Kidney (tissue), 14 donors: Measurements from ENCODE around the gene FZD2. TPM values are rescaled to one million over a fixed set of nuclear protein-coding genes. Genes with fewer than 3 reads are reported as not detected.

Experiments used
- DNase-seq, 5 donors: peaks; one replicate each; pipeline ENCODE4 v3.0.0-alpha.2; 2013 to 2020
- FAIRE-seq: peaks from 2 replicates; lab custom pipeline; 2012; peaks lifted over from hg19 to GRCh38; lab: Jason Lieb, UNC
- H3K27ac ChIP-seq, 2 donors: one replicate each; pipeline ENCODE4 v1.7.0; 2013; ENCODE audit warnings: low read depth in 2 of 2, low read length in 2 of 2, inconsistent platforms in 1 of 2
- H3K27me3 ChIP-seq: one replicate; pipeline ENCODE4 v1.7.1; 2013; ENCODE audit warnings: low read length, inconsistent platforms; ENCODE audit not compliant: control insufficient read depth, insufficient read depth
- H3K36me3 ChIP-seq, 3 donors: one replicate each; pipeline versions ENCODE4 v1.7.0 to v1.7.1; 2013; ENCODE audit warnings: low read length in 3 of 3, control low read depth in 1 of 3, inconsistent platforms in 1 of 3; ENCODE audit not compliant: insufficient read depth in 3 of 3, control insufficient read depth in 2 of 3
- H3K4me1 ChIP-seq, 3 donors: one replicate each; pipeline versions ENCODE4 v1.7.0 to v1.7.1; 2013; ENCODE audit warnings: low read length in 3 of 3, inconsistent platforms in 1 of 3, low read depth in 1 of 3; ENCODE audit not compliant: control insufficient read depth in 2 of 3, insufficient read depth in 2 of 3
- H3K4me3 ChIP-seq, 3 donors: one replicate each; pipeline versions ENCODE4 v1.7.0 to v1.8.1; 2013; ENCODE audit warnings: low read length in 3 of 3, control low read depth in 1 of 3, inconsistent platforms in 1 of 3
- H3K9ac ChIP-seq, 3 donors: one replicate each; pipeline versions ENCODE4 v1.7.0 to v1.7.1; 2013; ENCODE audit warnings: low read length in 3 of 3, control low read depth in 1 of 3, inconsistent platforms in 1 of 3
- H3K9me3 ChIP-seq, 3 donors: one replicate each; pipeline versions ENCODE4 v1.7.0 to v1.7.1; 2013; ENCODE audit warnings: low read length in 3 of 3, control low read depth in 1 of 3, inconsistent platforms in 1 of 3; ENCODE audit not compliant: control insufficient read depth in 2 of 3, insufficient read depth in 1 of 3
- CTCF ChIP-seq: IDR thresholded peaks from 3 replicates; pipeline ENCODE4 v1.5.1; 2012; ENCODE audit warnings: mild to moderate bottlenecking, moderate library complexity, borderline replicate concordance; ENCODE audit not compliant: insufficient read depth; ENCODE audit errors: extremely low read depth
- intact Hi-C: fragments of 100-400 bp; cut with DNase I; formaldehyde crosslinking; loops from one replicate; pipeline ENCODE4 v1.11.1; 2022
- polyA plus RNA-seq: library from polyadenylated mRNA; stranded (reverse); fragments of 350-450 nt; fragmentation: Illumina TruSeq; extraction: RNeasy Lipid Tissue Mini Kit (QIAGEN cat#74804); gene quantifications from one replicate; pipeline ENCODE4 v1.2.3, GENCODE V29; 2014; ENCODE audit warnings: low read depth, low replicate concordance; ENCODE audit not compliant: insufficient read depth
- total RNA-seq: library from RNA; stranded (reverse); fragmentation: NEBNext Ultra II Directional; extraction: Animal tissue kit (Norgen Biotek cat#: 25700); gene quantifications from one replicate; pipeline ENCODE4 v1.2.1, GENCODE V29; 2021
- donor health status: control.
- donor health status: control.
- donor health status: control.
- donor health status: control.
- donor health status: control.
- donor health status: DM: yes; HTN: yes; CAD: no.
- donor health status: Normal renal cell carcinoma (clear cell type).

Gene FZD2
- total and polyA plus RNA-seq, 2 donors from 2014 or later: 4.7 to 5.5 TPM

- H3K36me3 ChIP-seq: no peaks in the 10 kb centered on the region
- peak overlapping the region in 1 of 3 donors; percentile 86 for H3K4me3 ChIP-seq
- no peak for FAIRE-seq
- DNase-seq: peak in 2 of 5 donors; percentile 39 to 72
- H3K4me1 ChIP-seq: peaks cover 0 to 7% (median 0%) of the 10 kb centered on the region in 3 donors
- intact Hi-C loops: no loop called here
- TF ChIP-seq CTCF: no peak
- H3K9me3 ChIP-seq: no peaks in the 10 kb centered on the region
- no peak overlapping the region for H3K27ac ChIP-seq
- H3K9ac ChIP-seq: peak overlapping the region in 1 of 3 donors; percentile 63
- H3K27me3 ChIP-seq: no peaks in the 10 kb centered on the region
Observed at GRCh38 chr17:44558710-44559633, 1.7 kb downstream of the FZD2 start.

- peak overlapping the region in 1 of 3 donors; percentile 75 for H3K4me3 ChIP-seq
- peaks cover 0 to 7% (median 0%) of the 10 kb centered on the region in 3 donors for H3K4me1 ChIP-seq
- peak overlapping the region in 1 of 3 donors; percentile 63 for H3K9ac ChIP-seq
- TF ChIP-seq CTCF: no peak
- intact Hi-C loops: no loop called here
- H3K9me3 ChIP-seq: no peaks in the 10 kb centered on the region
- FAIRE-seq (no peak), DNase-seq (peak in 1 of 5 donors; percentile 52)
- no peak overlapping the region for H3K27ac ChIP-seq
- no peaks in the 10 kb centered on the region for H3K27me3 ChIP-seq
- H3K36me3 ChIP-seq: no peaks in the 10 kb centered on the region
Observed at GRCh38 chr17:44559634-44560554, 2.6 kb downstream of the FZD2 start.

- peaks cover 0 to 6% (median 0%) of the 10 kb centered on the region in 3 donors for H3K9me3 ChIP-seq
- H3K27ac ChIP-seq: no peak overlapping the region
- H3K27me3 ChIP-seq: no peaks in the 10 kb centered on the region
- intact Hi-C loops: no loop called here
- no peak for FAIRE-seq
- H3K9ac ChIP-seq: no peak overlapping the region
- TF ChIP-seq CTCF: no peak
- H3K4me3 ChIP-seq: no peak overlapping the region
- peaks cover 0 to 7% (median 0%) of the 10 kb centered on the region in 3 donors for H3K4me1 ChIP-seq
- no peaks in the 10 kb centered on the region for H3K36me3 ChIP-seq
- no peak for DNase-seq
Observed at GRCh38 chr17:44561237-44561623, 3.9 kb downstream of the FZD2 start.
